HepG2 (cell line): ENCODE data around the gene RNF40. TPM values are rescaled to one million over a fixed set of nuclear protein-coding genes. Genes with fewer than 3 reads are reported as not detected.

Source experiments
- ATF5 ChIP-seq: sonication (generic); formaldehyde crosslinking; IDR thresholded peaks from 2 replicates; pipeline ENCODE4 v1.4.0; 2020; ENCODE audit warnings: mild to moderate bottlenecking, low read depth, missing genetic modification reagents
- DNMT1 ChIP-seq: sonication (generic); formaldehyde crosslinking; IDR thresholded peaks from 2 replicates; pipeline ENCODE4 v1.5.1; 2020; ENCODE audit warnings: mild to moderate bottlenecking, missing genetic modification reagents
- FOXA3 ChIP-seq: IDR thresholded peaks from 2 replicates; pipeline ENCODE4 v1.6.1; 2016; ENCODE audit warnings: missing genetic modification reagents, missing compliant biosample characterization
- HNRNPUL1 ChIP-seq: fragments of 200-400 bp; formaldehyde crosslinking; IDR thresholded peaks from 2 replicates; pipeline ENCODE4 v1.6.1; 2017; ENCODE audit warnings: low read depth, mild to moderate bottlenecking, low read length, moderate library complexity
- NFIC ChIP-seq: IDR thresholded peaks from 2 replicates; pipeline ENCODE4 v1.6.1; 2012; ENCODE audit warnings: mild to moderate bottlenecking, low read length, inconsistent platforms
- SNAPC2 ChIP-seq: sonication (generic); formaldehyde crosslinking; IDR thresholded peaks from 2 replicates; pipeline ENCODE4 v1.8.1; 2022; ENCODE audit warnings: mild to moderate bottlenecking, missing genetic modification reagents
- TCF12 ChIP-seq, 2 experiments: fragments of 450-650 bp in 1 of 2; sonication (generic) in 1 of 2; formaldehyde crosslinking in 1 of 2; IDR thresholded peaks; 2 replicates each; pipeline versions ENCODE4 v1.6.1 to v1.8.0; 2017 to 2022; ENCODE audit warnings: antibody characterized with exemption in 1 of 2, mild to moderate bottlenecking in 1 of 2, missing genetic modification reagents in 1 of 2, moderate library complexity in 1 of 2
- ZHX1 ChIP-seq: sonication (generic); formaldehyde crosslinking; IDR thresholded peaks from 2 replicates; pipeline ENCODE4 v1.8.1; 2022; ENCODE audit warnings: low read depth, mild to moderate bottlenecking, missing genetic modification reagents
- ZNF264 ChIP-seq: sonication (generic); formaldehyde crosslinking; IDR thresholded peaks from 2 replicates; pipeline ENCODE4 v1.4.0; 2020; ENCODE audit warnings: missing genetic modification reagents
- ZNF484 ChIP-seq: sonication (generic); formaldehyde crosslinking; IDR thresholded peaks from 2 replicates; pipeline ENCODE4 v1.5.1; 2020; ENCODE audit warnings: mild to moderate bottlenecking, low read depth, missing genetic modification reagents, borderline replicate concordance
- ZNF501 ChIP-seq: sonication (generic); formaldehyde crosslinking; IDR thresholded peaks from 2 replicates; pipeline ENCODE4 v1.5.1; 2020; ENCODE audit warnings: mild to moderate bottlenecking, moderate library complexity, missing genetic modification reagents
- ZNF629 ChIP-seq: sonication (generic); formaldehyde crosslinking; conservative IDR thresholded peaks from 2 replicates; pipeline ENCODE4 v1.5.0; 2020; ENCODE audit warnings: missing genetic modification reagents
- ZNF678 ChIP-seq: sonication (generic); formaldehyde crosslinking; IDR thresholded peaks from 2 replicates; pipeline ENCODE4 v1.4.0; 2020; ENCODE audit warnings: mild to moderate bottlenecking, missing genetic modification reagents
- ZSCAN12 ChIP-seq: sonication (generic); formaldehyde crosslinking; IDR thresholded peaks from 2 replicates; pipeline ENCODE4 v1.9.0; 2021; ENCODE audit warnings: mild to moderate bottlenecking, missing genetic modification reagents
- polyA plus RNA-seq, 8 experiments: library from polyadenylated mRNA; depleted of rRNA in 3 of 8; stranded (reverse) in 7 of 8; unstranded in 1 of 8; fragments of >200 nt; fragmentation: Illumina TruSeq in 4 of 8; extraction: Trizol in 4 of 8; gene quantifications; 2 replicates each; pipeline versions ENCODE4 v1.2.1 to v1.2.3, GENCODE V29; 2011 to 2016; ENCODE audit warnings: low read depth in 4 of 8, missing spikeins in 1 of 8, mixed read lengths in 1 of 8; ENCODE audit not compliant: insufficient read depth in 1 of 8
- total RNA-seq, 5 experiments: library from RNA; depleted of rRNA; stranded (reverse); fragments of >200 nt; fragmentation: Illumina TruSeq; extraction: Trizol; gene quantifications; 2 replicates each; pipeline ENCODE4 v1.2.3, GENCODE V29; 2016; ENCODE audit warnings: low read depth in 1 of 5
- TF ChIP-seq, protein P1 (sequence below), 2 experiments: sonication (generic) in 1 of 2; formaldehyde crosslinking in 1 of 2; IDR thresholded peaks; 2 replicates each; pipeline versions ENCODE4 v1.4.0 to v1.6.1; 2016 to 2020; ENCODE audit warnings: borderline replicate concordance in 1 of 2, low read depth in 1 of 2, mild to moderate bottlenecking in 1 of 2, missing genetic modification reagents in 1 of 2
- TF ChIP-seq, protein P2 (sequence below): sonication (generic); formaldehyde crosslinking; IDR thresholded peaks from 2 replicates; pipeline ENCODE4 v1.8.0; 2022; ENCODE audit warnings: mild to moderate bottlenecking, missing genetic modification reagents, moderate library complexity

The RNF40 gene
- total and polyA plus RNA-seq, 2 of the 13 experiments (the other 11 are each of a cell fraction or from before 2014, with no cell fraction given) = 84.0 to 85.6 TPM

DNA sequence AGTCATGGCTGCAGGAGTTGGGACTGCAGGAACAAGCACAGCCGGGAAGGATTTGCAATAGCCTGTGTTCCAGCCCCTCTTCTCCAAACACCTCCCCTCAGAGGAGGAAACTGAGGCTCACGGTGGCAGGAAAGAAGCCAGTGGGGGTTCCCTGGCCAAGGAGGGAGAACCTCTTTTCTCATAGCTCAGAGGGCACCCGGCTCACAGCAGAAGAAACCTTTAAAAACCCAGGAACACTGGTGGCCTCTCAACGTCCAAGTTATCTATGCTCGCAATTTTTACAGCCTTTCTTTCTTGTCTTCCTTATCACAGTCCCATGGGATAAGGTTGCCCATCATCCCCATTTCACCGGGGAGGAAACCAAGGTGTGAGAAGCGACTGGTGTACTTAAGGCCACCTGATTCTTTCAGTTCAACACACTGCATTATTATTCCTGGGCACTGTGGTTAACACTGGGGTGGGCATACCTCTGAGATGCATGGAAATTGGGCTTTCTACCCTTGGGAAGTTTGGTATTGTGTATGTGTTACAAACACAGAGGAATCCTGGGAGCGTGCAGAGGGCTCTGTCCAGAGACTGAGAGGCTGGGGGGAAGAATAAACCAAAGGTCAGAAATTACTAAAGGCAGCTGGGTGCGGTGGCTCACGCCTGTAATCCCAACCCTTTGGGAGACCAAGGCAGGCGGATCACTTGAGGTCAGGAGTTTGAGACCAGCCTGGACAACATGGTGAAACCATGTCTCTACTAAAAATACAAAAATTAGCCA is 25.7 kb downstream of the RNF40 start (continued):
- TF ChIP-seq, protein P1, sequence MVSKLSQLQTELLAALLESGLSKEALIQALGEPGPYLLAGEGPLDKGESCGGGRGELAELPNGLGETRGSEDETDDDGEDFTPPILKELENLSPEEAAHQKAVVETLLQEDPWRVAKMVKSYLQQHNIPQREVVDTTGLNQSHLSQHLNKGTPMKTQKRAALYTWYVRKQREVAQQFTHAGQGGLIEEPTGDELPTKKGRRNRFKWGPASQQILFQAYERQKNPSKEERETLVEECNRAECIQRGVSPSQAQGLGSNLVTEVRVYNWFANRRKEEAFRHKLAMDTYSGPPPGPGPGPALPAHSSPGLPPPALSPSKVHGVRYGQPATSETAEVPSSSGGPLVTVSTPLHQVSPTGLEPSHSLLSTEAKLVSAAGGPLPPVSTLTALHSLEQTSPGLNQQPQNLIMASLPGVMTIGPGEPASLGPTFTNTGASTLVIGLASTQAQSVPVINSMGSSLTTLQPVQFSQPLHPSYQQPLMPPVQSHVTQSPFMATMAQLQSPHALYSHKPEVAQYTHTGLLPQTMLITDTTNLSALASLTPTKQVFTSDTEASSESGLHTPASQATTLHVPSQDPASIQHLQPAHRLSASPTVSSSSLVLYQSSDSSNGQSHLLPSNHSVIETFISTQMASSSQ (IDR thresholded peaks at IDR 0.05; ENCODE audit: low read depth) = no peak
- TF ChIP-seq, protein P1 (CRISPR knock-in tag; IDR thresholded peaks at IDR 0.05; ENCODE audit: borderline replicate concordance) = no peak; the same call in 1 of the 2 replicates
- TF ChIP-seq TCF12 (IDR thresholded peaks at IDR 0.05) = no peak
- 0 out of 2 replicates have a peak, but pooled peaks have one; percentile 20 for TF ChIP-seq TCF12 (CRISPR knock-in tag; IDR thresholded peaks at IDR 0.05)
- TF ChIP-seq ZNF678 = no peak
- no peak for TF ChIP-seq HNRNPUL1
- peak; percentile 41; the same call in 1 of the 2 replicates for TF ChIP-seq ATF5 (CRISPR knock-in tag)
- peak; percentile 15; the same call in 1 of the 2 replicates for TF ChIP-seq NFIC
- TF ChIP-seq ZHX1 (CRISPR knock-in tag) = no peak
- TF ChIP-seq, protein P2, sequence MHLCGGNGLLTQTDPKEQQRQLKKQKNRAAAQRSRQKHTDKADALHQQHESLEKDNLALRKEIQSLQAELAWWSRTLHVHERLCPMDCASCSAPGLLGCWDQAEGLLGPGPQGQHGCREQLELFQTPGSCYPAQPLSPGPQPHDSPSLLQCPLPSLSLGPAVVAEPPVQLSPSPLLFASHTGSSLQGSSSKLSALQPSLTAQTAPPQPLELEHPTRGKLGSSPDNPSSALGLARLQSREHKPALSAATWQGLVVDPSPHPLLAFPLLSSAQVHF (CRISPR knock-in tag) = no peak
- TF ChIP-seq ZNF629 (CRISPR knock-in tag) = peak; percentile 83
- 0 out of 2 replicates have a peak, but pooled peaks have one; percentile 18 for TF ChIP-seq ZNF501 (CRISPR knock-in tag)
- TF ChIP-seq SNAPC2 (CRISPR knock-in tag) = no peak
- TF ChIP-seq DNMT1 = no peak
- 0 out of 2 replicates have a peak, but pooled peaks have one; percentile 11 for TF ChIP-seq ZNF484 (CRISPR knock-in tag)
- 0 out of 2 replicates have a peak, but pooled peaks have one; percentile 13 for TF ChIP-seq FOXA3 (CRISPR knock-in tag)
- TF ChIP-seq ZNF264 (CRISPR knock-in tag) = peak; percentile 59; the same call in 1 of the 2 replicates
- no peak for TF ChIP-seq ZSCAN12 (CRISPR knock-in tag)
